Hepatocyte (in vitro differentiated cells): ENCODE measurements around the gene FRMPD4.

Source experiments
- EZH2phosphoT487 ChIP-seq: fragments of 200-600 bp; sonication (generic); IDR thresholded peaks from one replicate; pipeline ENCODE4 v1.6.1; 2018; ENCODE audit warnings: antibody characterized with exemption, mild to moderate bottlenecking, low read depth, moderate library complexity; ENCODE audit not compliant: unreplicated experiment, severe bottlenecking
- TF ChIP-seq, protein P1 (sequence below): fragments of 200-600 bp; sonication (generic); IDR thresholded peaks from 2 replicates; pipeline ENCODE4 v1.5.1; 2016; ENCODE audit warnings: antibody characterized with exemption, mild to moderate bottlenecking; ENCODE audit not compliant: poor library complexity

- TF ChIP-seq, protein P1, sequence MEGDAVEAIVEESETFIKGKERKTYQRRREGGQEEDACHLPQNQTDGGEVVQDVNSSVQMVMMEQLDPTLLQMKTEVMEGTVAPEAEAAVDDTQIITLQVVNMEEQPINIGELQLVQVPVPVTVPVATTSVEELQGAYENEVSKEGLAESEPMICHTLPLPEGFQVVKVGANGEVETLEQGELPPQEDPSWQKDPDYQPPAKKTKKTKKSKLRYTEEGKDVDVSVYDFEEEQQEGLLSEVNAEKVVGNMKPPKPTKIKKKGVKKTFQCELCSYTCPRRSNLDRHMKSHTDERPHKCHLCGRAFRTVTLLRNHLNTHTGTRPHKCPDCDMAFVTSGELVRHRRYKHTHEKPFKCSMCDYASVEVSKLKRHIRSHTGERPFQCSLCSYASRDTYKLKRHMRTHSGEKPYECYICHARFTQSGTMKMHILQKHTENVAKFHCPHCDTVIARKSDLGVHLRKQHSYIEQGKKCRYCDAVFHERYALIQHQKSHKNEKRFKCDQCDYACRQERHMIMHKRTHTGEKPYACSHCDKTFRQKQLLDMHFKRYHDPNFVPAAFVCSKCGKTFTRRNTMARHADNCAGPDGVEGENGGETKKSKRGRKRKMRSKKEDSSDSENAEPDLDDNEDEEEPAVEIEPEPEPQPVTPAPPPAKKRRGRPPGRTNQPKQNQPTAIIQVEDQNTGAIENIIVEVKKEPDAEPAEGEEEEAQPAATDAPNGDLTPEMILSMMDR: no peak
- no peak for TF ChIP-seq EZH2phosphoT487
These were observed 476.0 kb downstream of the FRMPD4 start for GRCh38 chrX:12614266-12614665.
